ENCODE results near the gene PCYT2.

PCYT2 gene

GRCh38 chr17:81878294-81878693 is 32.9 kb downstream of the PCYT2 start:
- H3K4me1 ChIP-seq (ENCODE audit: control insufficient read depth, insufficient read depth, low read length): no peaks in the 10 kb centered on the region
- WGBS (ENCODE audit: insufficient coverage, insufficient read length): no CpG with 5 or more reads among the region's 3 CpGs
- no peak for DNase-seq (ENCODE audit: low read depth, low spot score)
- H3K4me3 ChIP-seq (ENCODE audit: low read length): no peak overlapping the region
- H3K27me3 ChIP-seq (ENCODE audit: control insufficient read depth, insufficient read depth, low read length): no peaks in the 10 kb centered on the region
- 0 out of 2 replicates have a peak, but pooled peaks cover 2% of the 10 kb centered on the region for H3K36me3 ChIP-seq (ENCODE audit: control insufficient read depth, insufficient read depth, low read length)
- no peaks in the 10 kb centered on the region for H3K9me3 ChIP-seq (ENCODE audit: control insufficient read depth, insufficient read depth, low read length)
- no peak overlapping the region for H3K27ac ChIP-seq (ENCODE audit: low read length)

GRCh38 chr17:81877569-81877968 is 33.6 kb downstream of the PCYT2 start:
- no CpG with 5 or more reads among the region's 5 CpGs for WGBS (ENCODE audit: insufficient coverage, insufficient read length)
- H3K36me3 ChIP-seq (ENCODE audit: control insufficient read depth, insufficient read depth, low read length): 0 out of 2 replicates have a peak, but pooled peaks cover 2% of the 10 kb centered on the region

GRCh38 chr17:81871387-81872230 is 39.6 kb downstream of the PCYT2 start:
- Histone ChIP-seq H3K4me1 (ENCODE audit: control insufficient read depth, insufficient read depth, low read length) (peaks cover 3% of the 10 kb centered on the region), H3K4me3 (ENCODE audit: low read length) (peak overlapping the region; percentile 88), H3K27me3 (ENCODE audit: control insufficient read depth, insufficient read depth, low read length) (no peaks in the 10 kb centered on the region), H3K27ac (ENCODE audit: low read length) (no peak overlapping the region), H3K9me3 (ENCODE audit: control insufficient read depth, insufficient read depth, low read length) (no peaks in the 10 kb centered on the region), H3K36me3 (ENCODE audit: control insufficient read depth, insufficient read depth, low read length) (peaks cover 4% of the 10 kb centered on the region; the same call in 1 of the 2 replicates)
- DNase-seq (ENCODE audit: low read depth, low spot score): no peak
- no CpG with 5 or more reads among the region's 86 CpGs for WGBS (ENCODE audit: insufficient coverage, insufficient read length)

More at GRCh38 chr17:81877569-81877968, 33.6 kb downstream of the PCYT2 start:
- Histone ChIP-seq H3K4me3 (ENCODE audit: low read length) (no peak overlapping the region), H3K9me3 (ENCODE audit: control insufficient read depth, insufficient read depth, low read length) (no peaks in the 10 kb centered on the region), H3K4me1 (ENCODE audit: control insufficient read depth, insufficient read depth, low read length) (no peaks in the 10 kb centered on the region), H3K27ac (ENCODE audit: low read length) (no peak overlapping the region), H3K27me3 (ENCODE audit: control insufficient read depth, insufficient read depth, low read length) (no peaks in the 10 kb centered on the region)
- no peak for DNase-seq (ENCODE audit: low read depth, low spot score)

- H3K27me3 ChIP-seq (ENCODE audit: control insufficient read depth, insufficient read depth, low read length): no peaks in the 10 kb centered on the region
- peaks cover 3% of the 10 kb centered on the region for H3K4me1 ChIP-seq (ENCODE audit: control insufficient read depth, insufficient read depth, low read length)
- no peaks in the 10 kb centered on the region for H3K9me3 ChIP-seq (ENCODE audit: control insufficient read depth, insufficient read depth, low read length)
- no peak within 1 kb of the TSS for H3K27ac ChIP-seq (ENCODE audit: low read length)
- WGBS (ENCODE audit: insufficient coverage, insufficient read length): no CpG with 5 or more reads among the region's 64 CpGs
- peak within 1 kb of the TSS; percentile 88 for H3K4me3 ChIP-seq (ENCODE audit: low read length)
- peaks cover 4% of the 10 kb centered on the region; the same call in 1 of the 2 replicates for H3K36me3 ChIP-seq (ENCODE audit: control insufficient read depth, insufficient read depth, low read length)
- DNase-seq (ENCODE audit: low read depth, low spot score): no peak
These were observed 40.2 kb downstream of the PCYT2 start, which contains the start of gene ARHGDIA for GRCh38 chr17:81870981-81871386. TSS of gene ARHGDIA (minus strand) at chr17:81871337. CDS start at chr17:81869930, 1,407 bp downstream.

- Histone ChIP-seq H3K27me3 (ENCODE audit: control insufficient read depth, insufficient read depth, low read length) (no peaks in the 10 kb centered on the region), H3K9me3 (ENCODE audit: control insufficient read depth, insufficient read depth, low read length) (no peaks in the 10 kb centered on the region), H3K4me3 (ENCODE audit: low read length) (peak overlapping the region; percentile 88), H3K4me1 (ENCODE audit: control insufficient read depth, insufficient read depth, low read length) (peaks cover 3% of the 10 kb centered on the region), H3K36me3 (ENCODE audit: control insufficient read depth, insufficient read depth, low read length) (peaks cover 7% of the 10 kb centered on the region; the same call in 1 of the 2 replicates), H3K27ac (ENCODE audit: low read length) (no peak overlapping the region)
- DNase-seq (ENCODE audit: low read depth, low spot score): no peak
- WGBS (ENCODE audit: insufficient coverage, insufficient read length): no CpG with 5 or more reads among the region's 65 CpGs
These were observed 40.8 kb downstream of the PCYT2 start for GRCh38 chr17:81870131-81870980.

- Histone ChIP-seq H3K4me3 (ENCODE audit: low read length) (peak overlapping the region; percentile 88; the same call in 1 of the 2 replicates), H3K36me3 (ENCODE audit: control insufficient read depth, insufficient read depth, low read length) (peaks cover 7% of the 10 kb centered on the region; the same call in 1 of the 2 replicates), H3K27me3 (ENCODE audit: control insufficient read depth, insufficient read depth, low read length) (no peaks in the 10 kb centered on the region), H3K4me1 (ENCODE audit: control insufficient read depth, insufficient read depth, low read length) (peaks cover 3% of the 10 kb centered on the region), H3K9me3 (ENCODE audit: control insufficient read depth, insufficient read depth, low read length) (no peaks in the 10 kb centered on the region), H3K27ac (ENCODE audit: low read length) (no peak overlapping the region)
- whole genome bisulfite sequencing (ENCODE audit: insufficient coverage, insufficient read length): no CpG with 5 or more reads among the region's 52 CpGs
- no peak for DNase-seq (ENCODE audit: low read depth, low spot score)
These were observed 41.7 kb downstream of the PCYT2 start for GRCh38 chr17:81869221-81870130.

- peaks cover 3% of the 10 kb centered on the region for H3K4me1 ChIP-seq (ENCODE audit: control insufficient read depth, insufficient read depth, low read length)
- H3K27me3 ChIP-seq (ENCODE audit: control insufficient read depth, insufficient read depth, low read length): no peaks in the 10 kb centered on the region
- H3K36me3 ChIP-seq (ENCODE audit: control insufficient read depth, insufficient read depth, low read length): peaks cover 7% of the 10 kb centered on the region; the same call in 1 of the 2 replicates
- no peak overlapping the region for H3K4me3 ChIP-seq (ENCODE audit: low read length)
- no peak for DNase-seq (ENCODE audit: low read depth, low spot score)
- H3K9me3 ChIP-seq (ENCODE audit: control insufficient read depth, insufficient read depth, low read length): no peaks in the 10 kb centered on the region
- no CpG with 5 or more reads among the region's 30 CpGs for WGBS (ENCODE audit: insufficient coverage, insufficient read length)
- no peak overlapping the region for H3K27ac ChIP-seq (ENCODE audit: low read length)
These were observed 42.5 kb downstream of the PCYT2 start for GRCh38 chr17:81868674-81869220.

- H3K36me3 ChIP-seq (ENCODE audit: control insufficient read depth, insufficient read depth, low read length): peaks cover 7% of the 10 kb centered on the region; the same call in 1 of the 2 replicates
- H3K4me3 ChIP-seq (ENCODE audit: low read length): no peak overlapping the region
- no peaks in the 10 kb centered on the region for H3K9me3 ChIP-seq (ENCODE audit: control insufficient read depth, insufficient read depth, low read length)
- no CpG with 5 or more reads among the region's 28 CpGs for WGBS (ENCODE audit: insufficient coverage, insufficient read length)
- H3K4me1 ChIP-seq (ENCODE audit: control insufficient read depth, insufficient read depth, low read length): peaks cover 3% of the 10 kb centered on the region
- no peak overlapping the region for H3K27ac ChIP-seq (ENCODE audit: low read length)
- DNase-seq (ENCODE audit: low read depth, low spot score): no peak
- no peaks in the 10 kb centered on the region for H3K27me3 ChIP-seq (ENCODE audit: control insufficient read depth, insufficient read depth, low read length)
These were observed 43.1 kb downstream of the PCYT2 start for GRCh38 chr17:81867991-81868673.
